GM12891 (cell line): ENCODE data around the gene ADGRG1.

Source experiments
- DNase-seq: peaks from one replicate; pipeline ENCODE4 v3.0.0; 2011; ENCODE audit warnings: low spot score; ENCODE audit not compliant: insufficient read length
- FAIRE-seq: peaks from 2 replicates; lab custom pipeline; 2011; peaks lifted over from hg19 to GRCh38; lab: Jason Lieb, UNC
- PAX5 ChIP-seq: IDR thresholded peaks from 2 replicates; pipeline ENCODE4 v1.6.1; 2011; ENCODE audit warnings: low read length, moderate library complexity, mild to moderate bottlenecking; ENCODE audit not compliant: insufficient read depth, severe bottlenecking
- POLR2A ChIP-seq: IDR thresholded peaks from 2 replicates; pipeline ENCODE4 v1.6.1; 2011; ENCODE audit warnings: low read depth, low read length, control low read depth
- POLR2AphosphoS5 ChIP-seq: IDR thresholded peaks from 2 replicates; pipeline ENCODE4 v1.6.1; 2011; ENCODE audit warnings: low read depth, low read length, control low read depth
- POU2F2 ChIP-seq: IDR thresholded peaks from 2 replicates; pipeline ENCODE4 v1.6.1; 2011; ENCODE audit warnings: low read depth, mild to moderate bottlenecking, control low read depth, low read length, moderate library complexity
- SPI1 ChIP-seq: IDR thresholded peaks from 2 replicates; pipeline ENCODE4 v1.6.1; 2011; ENCODE audit warnings: low read depth, low read length, control low read depth
- TAF1 ChIP-seq: IDR thresholded peaks from 2 replicates; pipeline ENCODE4 v1.6.1; 2011; ENCODE audit warnings: low read depth, low read length, control low read depth

Gene ADGRG1

GRCh38 chr16:57611181-57611580 lies 17.2 kb upstream of the ADGRG1 start:
- peak; percentile 47; the same call in 1 of the 2 replicates for TF ChIP-seq SPI1
- TF ChIP-seq TAF1: no peak
- peak; percentile 48 for FAIRE-seq
- DNase-seq: no peak

GRCh38 chr16:57611706-57612105 lies 16.7 kb upstream of the ADGRG1 start:
- DNase-seq (no peak), FAIRE-seq (no peak)
- no peak for TF ChIP-seq POLR2A
- TF ChIP-seq SPI1: no peak
- TF ChIP-seq POU2F2: no peak
- TF ChIP-seq TAF1: no peak
- TF ChIP-seq PAX5: no peak
- TF ChIP-seq POLR2AphosphoS5: no peak

- FAIRE-seq (no peak), DNase-seq (no peak)
- no peak for TF ChIP-seq POLR2AphosphoS5
- TF ChIP-seq SPI1: no peak
- TF ChIP-seq POU2F2: no peak
Measured at GRCh38 chr16:57612494-57612893, 15.9 kb upstream of the ADGRG1 start.

GRCh38 chr16:57613514-57613913 lies 14.9 kb upstream of the ADGRG1 start:
- no peak for DNase-seq
- FAIRE-seq: no peak
- TF ChIP-seq POU2F2 (no peak), PAX5 (no peak), POLR2AphosphoS5 (no peak), POLR2A (no peak), TAF1 (no peak), SPI1 (no peak)

GRCh38 chr16:57614536-57614935 lies 13.9 kb upstream of the ADGRG1 start:
- FAIRE-seq (peak; percentile 20), DNase-seq (no peak)
- TF ChIP-seq TAF1 (no peak), PAX5 (no peak), POLR2AphosphoS5 (no peak), POLR2A (no peak)

- peak; percentile 35 for FAIRE-seq
- TF ChIP-seq SPI1 (no peak), TAF1 (no peak), POU2F2 (no peak), POLR2AphosphoS5 (no peak), PAX5 (no peak)
Measured at GRCh38 chr16:57614944-57615343, 13.5 kb upstream of the ADGRG1 start.

GRCh38 chr16:57615813-57616212 lies 12.6 kb upstream of the ADGRG1 start:
- DNase-seq: no peak
- TF ChIP-seq POLR2AphosphoS5 (no peak), TAF1 (no peak), SPI1 (no peak), PAX5 (no peak), POLR2A (no peak), POU2F2 (no peak)
- FAIRE-seq: peak; percentile 33

More at GRCh38 chr16:57614944-57615343, 13.5 kb upstream of the ADGRG1 start:
- DNase-seq: no peak

GRCh38 chr16:57616241-57616640 lies 12.2 kb upstream of the ADGRG1 start:
- no peak for TF ChIP-seq POU2F2
- TF ChIP-seq PAX5: no peak
- TF ChIP-seq POLR2A: no peak
- TF ChIP-seq POLR2AphosphoS5: no peak
- TF ChIP-seq TAF1: no peak
- TF ChIP-seq SPI1: no peak
- DNase-seq: no peak
- no peak for FAIRE-seq

- FAIRE-seq: no peak
- no peak for DNase-seq
- TF ChIP-seq SPI1 (no peak), POLR2AphosphoS5 (no peak), TAF1 (no peak), POLR2A (no peak), POU2F2 (no peak), PAX5 (no peak)
Measured at GRCh38 chr16:57616876-57617275, 11.6 kb upstream of the ADGRG1 start.

GRCh38 chr16:57617604-57618111 lies 10.8 kb upstream of the ADGRG1 start:
- DNase-seq: no peak
- TF ChIP-seq SPI1 (no peak), POU2F2 (no peak), PAX5 (no peak), TAF1 (no peak), POLR2AphosphoS5 (no peak), POLR2A (no peak)
- no peak for FAIRE-seq
